OCI-LY7 (cell line): Measurements from ENCODE around the gene MESP1. TPM values are rescaled to one million over a fixed set of nuclear protein-coding genes. Genes with fewer than 3 reads are reported as not detected.

Experiments used
- BruUV-seq: library from RNA; stranded (reverse); fragments of 400-500 nt; replicated peaks from 2 replicates; lab custom pipeline; 2021; lab: Mats Ljungman, UMichigan
- CTCF ChIA-PET: fragments of 300-600 bp; sonication (Branson Sonifier 250); formaldehyde crosslinking; loops from one replicate; lab custom pipeline; 2022; ENCODE audit warnings: antibody characterized with exemption; ENCODE audit not compliant: unreplicated experiment; lab: Charles Lee
- POLR2A ChIA-PET: fragments of 300-600 bp; sonication (Branson Sonifier 250); formaldehyde crosslinking; loops from one replicate; lab custom pipeline; 2022; ENCODE audit warnings: antibody characterized with exemption; lab: Charles Lee
- DNase-seq: peaks from one replicate; pipeline ENCODE4 v3.0.0-alpha.2; 2015; ENCODE audit warnings: low spot score
- H2AFZ ChIP-seq: fragments of 200-600 bp; sonication (generic), shearing (Covaris generic); 2 replicates; pipeline ENCODE4 v1.6.1; 2014; ENCODE audit warnings: mild to moderate bottlenecking, antibody characterized with exemption, low read length, moderate library complexity
- H3K27ac ChIP-seq: fragments of 200-600 bp; sonication (generic); 2 replicates; pipeline ENCODE4 v1.5.1; 2014; ENCODE audit warnings: mixed run types, low read depth, mild to moderate bottlenecking, moderate library complexity, low read length, inconsistent platforms; ENCODE audit not compliant: poor library complexity, severe bottlenecking
- H3K36me3 ChIP-seq: fragments of 200-600 bp; sonication (generic); 2 replicates; pipeline ENCODE4 v1.6.1; 2014; ENCODE audit warnings: mild to moderate bottlenecking, antibody characterized with exemption, low read length, moderate library complexity, mixed read lengths; ENCODE audit not compliant: insufficient read depth
- H3K4me1 ChIP-seq: fragments of 200-600 bp; sonication (generic); 2 replicates; pipeline ENCODE4 v1.5.1; 2014; ENCODE audit warnings: mild to moderate bottlenecking, low read length; ENCODE audit not compliant: insufficient read depth, poor library complexity, severe bottlenecking
- H3K4me2 ChIP-seq: fragments of 200-600 bp; sonication (generic); 2 replicates; pipeline ENCODE4 v1.6.1; 2014; ENCODE audit warnings: mild to moderate bottlenecking, low read length
- H3K4me3 ChIP-seq: fragments of 200-600 bp; sonication (generic); 2 replicates; pipeline ENCODE4 v1.5.1; 2014; ENCODE audit warnings: mild to moderate bottlenecking, low read depth, low read length; ENCODE audit not compliant: poor library complexity, severe bottlenecking
- H3K79me2 ChIP-seq: fragments of 200-600 bp; sonication (generic); 2 replicates; pipeline ENCODE4 v1.6.1; 2016; ENCODE audit warnings: low read depth, mild to moderate bottlenecking, low read length, moderate library complexity, mixed read lengths; ENCODE audit not compliant: insufficient read depth
- H3K9me2 ChIP-seq: fragments of 200-600 bp; sonication (generic); 2 replicates; pipeline ENCODE4 v1.6.1; 2016; ENCODE audit warnings: mild to moderate bottlenecking, low read length, mixed read lengths; ENCODE audit not compliant: insufficient read depth
- H3K9me3 ChIP-seq: fragments of 200-600 bp; sonication (generic); 2 replicates; pipeline ENCODE4 v1.6.1; 2014; ENCODE audit warnings: mild to moderate bottlenecking, mixed run types, low read length, mixed read lengths
- H4K20me1 ChIP-seq: fragments of 200-600 bp; sonication (generic); 2 replicates; pipeline ENCODE4 v1.6.1; 2014; ENCODE audit warnings: mild to moderate bottlenecking, antibody characterized with exemption, low read length, moderate library complexity, mixed read lengths; ENCODE audit not compliant: insufficient read depth
- CTCF ChIP-seq: fragments of 200-600 bp; sonication (generic); conservative IDR thresholded peaks from 2 replicates; pipeline ENCODE4 v1.5.1; 2014; ENCODE audit warnings: mild to moderate bottlenecking, antibody characterized with exemption, low read length, moderate library complexity, mixed read lengths
- EZH2phosphoT487 ChIP-seq: fragments of 200-600 bp; sonication (generic); IDR thresholded peaks from 2 replicates; pipeline ENCODE4 v1.6.1; 2018; ENCODE audit warnings: low read depth, borderline replicate concordance, mild to moderate bottlenecking, mixed run types, antibody characterized with exemption, low read length, moderate library complexity, mixed read lengths
- intact Hi-C: fragments of 100-400 bp; cut with micrococcal nuclease; formaldehyde crosslinking; loops from one replicate; pipeline ENCODE4 v1.10.0; 2022; ENCODE audit not compliant: unreplicated experiment
- total RNA-seq, 2 experiments: library from RNA; depleted of rRNA in 1 of 2; stranded (reverse); fragments of >200 nt in 1 of 2; shearing (Covaris generic) in 1 of 2; gene quantifications; 2 replicates each; pipeline ENCODE4 v1.2.3, GENCODE V29; 2014 to 2022

Gene MESP1
- total RNA-seq, 2 experiments from 2014 or later, result 3.5 TPM; not detected in 1

- TF ChIP-seq EZH2phosphoT487 (no peak), CTCF (no peak)
- H3K36me3 ChIP-seq, result no peaks in the 10 kb centered on the region
- intact Hi-C loops, result no loop called here
- H3K9me3 ChIP-seq, result no peaks in the 10 kb centered on the region
- BruUV-seq, result no TSS peak
- H2AFZ ChIP-seq, result no peak within 1 kb of the TSS
- no peak for DNase-seq
- no peaks in the 10 kb centered on the region for H3K4me1 ChIP-seq
- no peaks in the 10 kb centered on the region for H3K79me2 ChIP-seq
- ChIA-PET CTCF (no interaction called here), POLR2A (no interaction called here)
- H3K4me2 ChIP-seq, result no peak within 1 kb of the TSS
- H3K9me2 ChIP-seq, result no peaks in the 10 kb centered on the region
- H4K20me1 ChIP-seq, result no peaks in the 10 kb centered on the region
- H3K27ac ChIP-seq, result no peak within 1 kb of the TSS
- no peak within 1 kb of the TSS for H3K4me3 ChIP-seq
Measured at GRCh38 chr15:89776274-89777072, 25.4 kb upstream of the MESP1 start, which contains the start of gene MESP2. TSS of gene MESP2 (plus strand) at chr15:89776332. CDS start at chr15:89776358, 26 bp downstream.

DNA sequence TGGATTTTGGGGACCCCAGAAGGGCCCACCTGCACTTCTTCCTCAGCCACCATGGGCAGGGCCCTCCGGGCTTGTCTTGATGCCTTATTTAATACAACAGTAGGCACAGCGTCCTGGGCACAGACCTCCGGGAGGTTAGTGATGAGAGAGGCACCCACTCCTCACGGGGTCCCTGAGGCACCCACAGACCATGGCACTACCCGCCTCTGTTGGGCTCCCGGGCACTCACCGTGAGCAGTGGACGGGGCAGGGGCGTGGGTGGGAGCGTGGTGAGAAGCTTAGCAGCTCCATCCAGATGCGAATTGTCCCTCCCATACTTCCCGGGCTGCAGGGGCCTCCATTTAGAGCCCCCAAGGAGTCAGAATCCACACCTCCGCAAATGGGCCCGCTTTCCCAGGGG lies 24.8 kb upstream of the MESP1 start:
- H3K9me3 ChIP-seq, result no peaks in the 10 kb centered on the region
- no peak for DNase-seq
- POLR2A ChIA-PET, result no interaction called here
- TF ChIP-seq CTCF (no peak), EZH2phosphoT487 (no peak)
- no peak overlapping the region for H2AFZ ChIP-seq
- H3K79me2 ChIP-seq, result no peaks in the 10 kb centered on the region
- H3K36me3 ChIP-seq, result no peaks in the 10 kb centered on the region
- H3K4me2 ChIP-seq, result no peak overlapping the region
- H3K27ac ChIP-seq, result no peak overlapping the region
- no peak overlapping the region for H3K4me3 ChIP-seq
- intact Hi-C loops, result no loop called here
- H4K20me1 ChIP-seq, result no peaks in the 10 kb centered on the region
- CTCF ChIA-PET, result no interaction called here
- H3K9me2 ChIP-seq, result no peaks in the 10 kb centered on the region
- BruUV-seq, result no TSS peak
- no peaks in the 10 kb centered on the region for H3K4me1 ChIP-seq

GRCh38 chr15:89774492-89774891 lies 23.4 kb upstream of the MESP1 start:
- CTCF ChIA-PET, result no interaction called here
- Histone ChIP-seq H3K79me2 (no peaks in the 10 kb centered on the region), H3K4me2 (no peak overlapping the region), H3K27ac (no peak overlapping the region), H3K9me3 (no peaks in the 10 kb centered on the region), H3K4me3 (no peak overlapping the region), H3K9me2 (no peaks in the 10 kb centered on the region), H4K20me1 (no peaks in the 10 kb centered on the region), H3K36me3 (no peaks in the 10 kb centered on the region), H2AFZ (no peak overlapping the region), H3K4me1 (no peaks in the 10 kb centered on the region)
- POLR2A ChIA-PET, result no interaction called here
- TF ChIP-seq CTCF (no peak), EZH2phosphoT487 (no peak)
- no TSS peak for BruUV-seq
- intact Hi-C loops, result no loop called here
- no peak for DNase-seq
